Chondrocyte (in vitro differentiated cells): ENCODE measurements around the gene GALNT17. TPM values are rescaled to one million over a fixed set of nuclear protein-coding genes. Genes with fewer than 3 reads are reported as not detected.

Experiments used
- DNase-seq: peaks from one replicate; pipeline ENCODE4 v3.0.0; 2021; ENCODE audit warnings: mixed read lengths, low spot score
- H3K27ac Mint-ChIP-seq: one replicate; pipeline ENCODE4 v1.8.0; 2021; ENCODE audit warnings: mild to moderate bottlenecking, moderate library complexity, mixed read lengths; ENCODE audit not compliant: unreplicated experiment
- H3K27me3 Mint-ChIP-seq: 2 replicates; pipeline ENCODE4 v1.8.0; 2021; ENCODE audit warnings: low read depth, mixed read lengths
- H3K36me3 Mint-ChIP-seq: 2 replicates; pipeline ENCODE4 v1.8.0; 2021; ENCODE audit warnings: low read depth, mixed read lengths
- H3K4me1 Mint-ChIP-seq: 2 replicates; pipeline ENCODE4 v1.8.0; 2021; ENCODE audit warnings: low read depth, mild to moderate bottlenecking, mixed read lengths
- H3K4me3 Mint-ChIP-seq: one replicate; pipeline ENCODE4 v1.8.0; 2021; ENCODE audit warnings: mild to moderate bottlenecking, moderate library complexity, mixed read lengths; ENCODE audit not compliant: unreplicated experiment
- H3K9me3 Mint-ChIP-seq: 2 replicates; pipeline ENCODE4 v1.8.0; 2021; ENCODE audit warnings: low read depth, mixed read lengths
- microRNA-seq: library from miRNA; unstranded; fragments of <30 nt; microRNA quantifications from one replicate; pipeline ENCODE4 v1.2.0, GENCODE V29; 2020; ENCODE audit warnings: borderline number of aligned reads
- total RNA-seq: library from RNA; stranded (reverse); gene quantifications from 3 replicates; pipeline ENCODE4 v1.2.1, GENCODE V29; 2021
- TF ChIP-seq, protein P1 (sequence below): fragments of 200-600 bp; sonication (generic); IDR thresholded peaks from 2 replicates; pipeline ENCODE4 v1.5.0; 2021; ENCODE audit warnings: antibody characterized with exemption, mild to moderate bottlenecking, moderate library complexity

The GALNT17 gene
- total RNA-seq, 1 donor from 2014 or later, result 24.4 TPM

DNA sequence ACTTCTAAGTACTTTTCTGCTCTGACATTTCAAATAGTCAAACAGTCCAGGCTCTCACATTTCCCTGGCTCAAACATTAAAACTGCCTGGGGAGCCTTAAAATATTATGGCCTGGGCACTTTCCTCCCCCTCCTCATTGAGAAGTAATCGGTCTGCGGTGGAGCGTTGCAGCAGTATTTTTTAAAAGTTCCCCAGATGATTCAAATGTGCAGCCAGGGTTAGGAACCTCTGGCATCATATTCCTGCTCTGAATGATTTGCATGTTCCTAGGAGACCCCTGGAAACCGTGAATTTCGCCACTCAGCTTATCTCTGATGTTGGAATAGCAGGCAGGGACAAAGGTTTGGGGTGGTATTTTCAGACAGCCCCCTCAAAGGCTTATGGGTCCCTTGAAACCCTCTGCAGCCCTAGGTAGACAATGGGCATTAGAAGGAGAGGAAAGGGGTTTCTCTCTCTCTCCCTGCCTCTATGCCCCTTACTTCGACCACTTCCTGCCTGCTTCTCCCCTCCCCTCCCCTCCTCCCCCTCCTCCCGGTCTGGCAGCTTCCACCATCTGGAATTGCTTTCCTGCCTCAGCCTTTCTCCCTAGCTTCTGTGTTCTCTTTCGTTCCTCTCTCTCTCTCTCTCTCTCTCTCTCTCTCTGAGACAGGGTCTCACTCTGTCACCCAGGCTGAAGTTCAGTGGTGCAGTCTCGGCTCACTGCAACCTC is 622.2 kb downstream of the GALNT17 start:
- peaks cover 15% of the 10 kb centered on the region for H3K27me3 Mint-ChIP-seq
- no peak overlapping the region for H3K27ac Mint-ChIP-seq
- H3K4me1 Mint-ChIP-seq, result no peaks in the 10 kb centered on the region
- H3K36me3 Mint-ChIP-seq, result no peaks in the 10 kb centered on the region
- H3K9me3 Mint-ChIP-seq, result peaks cover 13% of the 10 kb centered on the region
- no peak for DNase-seq
- H3K4me3 Mint-ChIP-seq, result no peak overlapping the region
- TF ChIP-seq, protein P1, sequence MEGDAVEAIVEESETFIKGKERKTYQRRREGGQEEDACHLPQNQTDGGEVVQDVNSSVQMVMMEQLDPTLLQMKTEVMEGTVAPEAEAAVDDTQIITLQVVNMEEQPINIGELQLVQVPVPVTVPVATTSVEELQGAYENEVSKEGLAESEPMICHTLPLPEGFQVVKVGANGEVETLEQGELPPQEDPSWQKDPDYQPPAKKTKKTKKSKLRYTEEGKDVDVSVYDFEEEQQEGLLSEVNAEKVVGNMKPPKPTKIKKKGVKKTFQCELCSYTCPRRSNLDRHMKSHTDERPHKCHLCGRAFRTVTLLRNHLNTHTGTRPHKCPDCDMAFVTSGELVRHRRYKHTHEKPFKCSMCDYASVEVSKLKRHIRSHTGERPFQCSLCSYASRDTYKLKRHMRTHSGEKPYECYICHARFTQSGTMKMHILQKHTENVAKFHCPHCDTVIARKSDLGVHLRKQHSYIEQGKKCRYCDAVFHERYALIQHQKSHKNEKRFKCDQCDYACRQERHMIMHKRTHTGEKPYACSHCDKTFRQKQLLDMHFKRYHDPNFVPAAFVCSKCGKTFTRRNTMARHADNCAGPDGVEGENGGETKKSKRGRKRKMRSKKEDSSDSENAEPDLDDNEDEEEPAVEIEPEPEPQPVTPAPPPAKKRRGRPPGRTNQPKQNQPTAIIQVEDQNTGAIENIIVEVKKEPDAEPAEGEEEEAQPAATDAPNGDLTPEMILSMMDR, result no peak

DNA sequence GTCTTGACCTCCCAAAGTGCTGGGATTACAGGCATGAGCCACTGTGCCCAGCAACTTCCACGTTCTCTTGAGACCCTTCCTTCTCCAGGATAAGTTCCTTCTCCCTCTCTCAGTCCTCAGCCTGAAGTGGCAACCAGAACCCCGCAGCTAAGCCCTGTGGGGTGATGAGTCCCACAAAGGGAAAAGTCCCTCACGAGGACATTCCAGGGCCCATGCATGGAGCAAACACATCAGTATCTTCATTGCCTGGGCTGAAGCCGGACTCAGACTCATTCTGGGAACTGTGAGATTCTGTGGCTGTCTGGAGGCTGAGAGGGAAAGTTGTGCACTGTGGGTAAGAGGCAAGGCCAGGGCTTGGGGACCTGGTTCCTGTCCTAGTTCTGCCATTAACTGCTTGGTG is 622.9 kb downstream of the GALNT17 start:
- Mint-ChIP-seq H3K36me3 (no peaks in the 10 kb centered on the region), H3K4me1 (no peaks in the 10 kb centered on the region), H3K4me3 (no peak overlapping the region), H3K27me3 (peaks cover 13% of the 10 kb centered on the region), H3K27ac (no peak overlapping the region), H3K9me3 (peaks cover 14% of the 10 kb centered on the region)
- TF ChIP-seq, protein P1, result no peak
- no peak for DNase-seq

DNA sequence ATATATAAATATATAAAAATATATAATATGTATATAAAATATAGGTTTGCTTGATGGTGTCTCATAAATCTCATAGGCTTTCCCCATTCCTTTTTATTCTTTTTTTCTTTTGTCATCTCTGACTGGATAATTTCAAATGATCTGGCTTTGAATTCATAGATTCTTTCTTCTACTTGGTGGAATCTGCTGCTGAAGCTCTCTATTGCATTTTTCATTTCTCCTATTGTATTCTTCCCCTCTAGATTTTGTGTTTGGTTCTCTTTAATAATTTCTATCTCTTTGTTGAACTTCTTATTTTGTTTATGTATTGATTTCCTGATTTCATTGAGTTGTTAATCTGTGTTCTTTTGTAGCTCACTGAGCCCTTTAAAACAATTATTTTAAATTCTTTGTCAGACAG is 629.4 kb downstream of the GALNT17 start:
- Mint-ChIP-seq H3K4me1 (no peaks in the 10 kb centered on the region), H3K9me3 (peaks cover 40% of the 10 kb centered on the region), H3K27ac (no peak overlapping the region), H3K4me3 (no peak overlapping the region), H3K36me3 (peaks cover 1% of the 10 kb centered on the region), H3K27me3 (no peaks in the 10 kb centered on the region)
- DNase-seq, result no peak
- TF ChIP-seq, protein P1, result no peak

Small RNAs within 50 kb of the gene (microRNA-seq; reads per million reads assigned to microRNA genes)
- gene MIR3914-1, result not detected
- not detected for gene MIR3914-2
